ENCODE results near the gene SPOCK2. TPM values are rescaled to one million over a fixed set of nuclear protein-coding genes. Genes with fewer than 3 reads are reported as not detected.

SPOCK2 gene
- total and polyA plus RNA-seq, 2 donors (not counting 1 experiment from before 2014, with no cell fraction given) = 0.02 to 0.33 TPM

DNA sequence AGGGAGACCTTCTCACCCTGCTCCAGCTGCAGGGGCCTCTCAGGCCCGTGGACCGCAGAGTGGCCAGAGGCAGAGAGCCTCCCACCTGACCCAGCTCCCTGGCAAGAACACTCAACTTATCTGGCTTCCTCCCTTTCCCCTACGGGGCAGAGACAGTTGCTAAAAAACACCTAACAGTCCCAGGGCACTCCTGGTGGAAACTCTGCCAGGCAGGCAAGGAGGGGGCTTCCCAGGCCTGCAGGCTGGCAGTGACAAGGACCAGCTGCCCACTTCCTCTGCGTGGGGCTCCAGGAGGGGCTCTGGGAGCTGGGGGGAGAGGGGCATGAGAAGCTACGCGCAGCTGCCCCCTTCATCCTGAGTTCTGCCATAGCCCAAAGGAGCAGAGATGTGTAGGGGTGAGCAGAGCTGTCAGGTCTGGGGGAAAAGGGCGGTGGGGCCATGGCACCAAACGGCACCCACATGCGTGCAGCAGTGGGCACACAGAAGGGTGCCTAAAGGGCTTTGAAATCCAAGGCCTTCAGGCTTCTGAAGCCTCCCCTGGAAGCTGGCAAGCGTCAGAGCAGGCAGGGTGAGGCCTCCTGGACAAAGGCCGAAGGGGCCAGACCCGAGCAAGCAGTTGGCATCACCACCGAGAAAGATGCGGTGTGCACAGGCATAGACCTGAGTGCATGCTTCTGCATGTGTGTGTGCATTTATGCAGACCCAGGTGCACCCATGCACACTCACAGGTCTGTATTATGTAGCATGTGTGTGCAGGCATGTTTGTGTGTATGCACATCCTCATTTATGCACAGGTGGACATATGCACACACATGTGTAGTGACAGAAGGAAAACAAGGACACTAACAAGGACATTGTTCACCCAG lies 14.4 kb downstream of the SPOCK2 start:
- H3K4me2 ChIP-seq (ENCODE audit: extremely low read depth, insufficient read depth, low read length) = no peak overlapping the region
- H3K27me3 ChIP-seq (ENCODE audit: control insufficient read depth, insufficient read depth, low read length) = no peaks in the 10 kb centered on the region
- H3K4me3 ChIP-seq (replicated peaks in 1 of 4; ENCODE audit: control extremely low read depth in 1 of 4, insufficient read depth in 1 of 4, low read depth in 3 of 4, low read length in 4 of 4) = no peak overlapping the region
- TF ChIP-seq EZH2 (IDR thresholded peaks at IDR 0.05; ENCODE audit: low read length, missing control alignments) = no peak
- TF ChIP-seq, protein P1, sequence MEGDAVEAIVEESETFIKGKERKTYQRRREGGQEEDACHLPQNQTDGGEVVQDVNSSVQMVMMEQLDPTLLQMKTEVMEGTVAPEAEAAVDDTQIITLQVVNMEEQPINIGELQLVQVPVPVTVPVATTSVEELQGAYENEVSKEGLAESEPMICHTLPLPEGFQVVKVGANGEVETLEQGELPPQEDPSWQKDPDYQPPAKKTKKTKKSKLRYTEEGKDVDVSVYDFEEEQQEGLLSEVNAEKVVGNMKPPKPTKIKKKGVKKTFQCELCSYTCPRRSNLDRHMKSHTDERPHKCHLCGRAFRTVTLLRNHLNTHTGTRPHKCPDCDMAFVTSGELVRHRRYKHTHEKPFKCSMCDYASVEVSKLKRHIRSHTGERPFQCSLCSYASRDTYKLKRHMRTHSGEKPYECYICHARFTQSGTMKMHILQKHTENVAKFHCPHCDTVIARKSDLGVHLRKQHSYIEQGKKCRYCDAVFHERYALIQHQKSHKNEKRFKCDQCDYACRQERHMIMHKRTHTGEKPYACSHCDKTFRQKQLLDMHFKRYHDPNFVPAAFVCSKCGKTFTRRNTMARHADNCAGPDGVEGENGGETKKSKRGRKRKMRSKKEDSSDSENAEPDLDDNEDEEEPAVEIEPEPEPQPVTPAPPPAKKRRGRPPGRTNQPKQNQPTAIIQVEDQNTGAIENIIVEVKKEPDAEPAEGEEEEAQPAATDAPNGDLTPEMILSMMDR (conservative IDR thresholded peaks at IDR 0.05 in 1 of 2, IDR thresholded peaks at IDR 0.05 in 1 of 2; ENCODE audit: low read depth in 1 of 2, low read length in 2 of 2) = no peak
- H3K36me3 ChIP-seq (ENCODE audit: control insufficient read depth, insufficient read depth, low read length) = no peaks in the 10 kb centered on the region
- no peaks in the 10 kb centered on the region for H3K9me3 ChIP-seq (ENCODE audit: control insufficient read depth, insufficient read depth, low read depth, low read length)
- H4K20me1 ChIP-seq (ENCODE audit: control insufficient read depth, extremely low read depth, insufficient read depth, low read length) = no peaks in the 10 kb centered on the region
- no peak for DNase-seq (ENCODE audit: low read depth in 2 of 2)
- H3K27ac ChIP-seq (ENCODE audit: insufficient read depth, low read length) = no peak overlapping the region
- no peak overlapping the region for H2AFZ ChIP-seq (ENCODE audit: low read length)
- no peak overlapping the region for H3K9ac ChIP-seq (ENCODE audit: insufficient read depth, low read length)
- H3K79me2 ChIP-seq (ENCODE audit: control insufficient read depth, insufficient read depth, low read length) = no peaks in the 10 kb centered on the region
- H3K4me1 ChIP-seq (ENCODE audit: control insufficient read depth, extremely low read depth, insufficient read depth, low read length) = no peaks in the 10 kb centered on the region

DNA sequence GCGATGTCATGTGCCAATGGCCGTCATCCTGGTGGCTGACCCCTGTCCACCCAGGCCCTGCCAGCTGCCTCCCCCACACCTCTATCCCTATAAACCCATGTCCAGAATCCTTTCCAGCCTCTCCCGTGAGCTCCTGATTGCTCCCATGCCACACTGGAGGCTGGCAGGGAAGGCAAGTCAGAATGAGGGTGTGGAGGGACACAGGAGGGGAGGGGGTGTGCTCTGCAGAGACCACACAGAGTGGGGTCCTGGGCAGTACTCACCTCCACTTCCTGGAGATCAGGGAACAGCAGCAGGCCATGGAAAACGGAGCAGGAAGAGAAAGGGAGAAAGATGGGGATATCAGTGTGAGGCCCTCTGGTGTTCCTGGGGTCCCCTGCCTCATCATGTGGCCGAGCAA lies 15.7 kb downstream of the SPOCK2 start:
- Histone ChIP-seq H3K79me2 (ENCODE audit: control insufficient read depth, insufficient read depth, low read length) (no peaks in the 10 kb centered on the region), H2AFZ (ENCODE audit: low read length) (no peak overlapping the region), H4K20me1 (ENCODE audit: control insufficient read depth, extremely low read depth, insufficient read depth, low read length) (no peaks in the 10 kb centered on the region), H3K27ac (ENCODE audit: insufficient read depth, low read length) (no peak overlapping the region), H3K4me3 (replicated peaks in 1 of 4; ENCODE audit: control extremely low read depth in 1 of 4, insufficient read depth in 1 of 4, low read depth in 3 of 4, low read length in 4 of 4) (no peak overlapping the region), H3K9me3 (ENCODE audit: control insufficient read depth, insufficient read depth, low read depth, low read length) (no peaks in the 10 kb centered on the region), H3K9ac (ENCODE audit: insufficient read depth, low read length) (no peak overlapping the region), H3K27me3 (ENCODE audit: control insufficient read depth, insufficient read depth, low read length) (peaks cover 2% of the 10 kb centered on the region), H3K36me3 (ENCODE audit: control insufficient read depth, insufficient read depth, low read length) (no peaks in the 10 kb centered on the region), H3K4me2 (ENCODE audit: extremely low read depth, insufficient read depth, low read length) (no peak overlapping the region), H3K4me1 (ENCODE audit: control insufficient read depth, extremely low read depth, insufficient read depth, low read length) (no peaks in the 10 kb centered on the region)
- TF ChIP-seq, protein P1 (conservative IDR thresholded peaks at IDR 0.05 in 1 of 2, IDR thresholded peaks at IDR 0.05 in 1 of 2; ENCODE audit: low read depth in 1 of 2, low read length in 2 of 2) = no peak
- TF ChIP-seq EZH2 (IDR thresholded peaks at IDR 0.05; ENCODE audit: low read length, missing control alignments) = no peak
- DNase-seq (ENCODE audit: low read depth in 2 of 2) = no peak

DNA sequence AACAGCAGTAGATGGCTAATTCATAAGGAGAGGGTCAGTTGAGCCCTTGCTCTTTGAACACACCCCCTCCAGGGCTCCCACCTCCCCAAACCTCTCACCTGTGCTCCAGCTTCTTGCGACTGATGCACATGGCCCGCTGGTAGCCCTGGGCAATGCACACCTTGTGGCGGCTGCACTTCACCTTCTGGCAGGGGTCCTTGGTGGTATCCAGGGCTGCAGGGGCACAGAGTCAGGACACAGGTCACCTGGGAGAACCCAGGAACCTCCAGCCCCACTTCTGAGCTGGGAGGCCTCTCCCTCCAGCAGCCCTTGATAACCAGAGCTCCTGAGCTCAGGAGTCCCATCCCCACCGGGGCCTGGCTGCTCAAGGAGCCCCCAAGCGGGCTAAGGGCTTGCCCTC lies 16.3 kb downstream of the SPOCK2 start:
- Histone ChIP-seq H3K27ac (ENCODE audit: insufficient read depth, low read length) (no peak overlapping the region), H3K4me2 (ENCODE audit: extremely low read depth, insufficient read depth, low read length) (no peak overlapping the region), H2AFZ (ENCODE audit: low read length) (no peak overlapping the region), H4K20me1 (ENCODE audit: control insufficient read depth, extremely low read depth, insufficient read depth, low read length) (no peaks in the 10 kb centered on the region), H3K9me3 (ENCODE audit: control insufficient read depth, insufficient read depth, low read depth, low read length) (no peaks in the 10 kb centered on the region), H3K79me2 (ENCODE audit: control insufficient read depth, insufficient read depth, low read length) (no peaks in the 10 kb centered on the region), H3K9ac (ENCODE audit: insufficient read depth, low read length) (no peak overlapping the region), H3K36me3 (ENCODE audit: control insufficient read depth, insufficient read depth, low read length) (no peaks in the 10 kb centered on the region), H3K27me3 (ENCODE audit: control insufficient read depth, insufficient read depth, low read length) (peaks cover 7% of the 10 kb centered on the region), H3K4me1 (ENCODE audit: control insufficient read depth, extremely low read depth, insufficient read depth, low read length) (no peaks in the 10 kb centered on the region), H3K4me3 (replicated peaks in 1 of 4; ENCODE audit: control extremely low read depth in 1 of 4, insufficient read depth in 1 of 4, low read depth in 3 of 4, low read length in 4 of 4) (no peak overlapping the region)
- no peak for DNase-seq (ENCODE audit: low read depth in 2 of 2)
- TF ChIP-seq, protein P1 (conservative IDR thresholded peaks at IDR 0.05 in 1 of 2, IDR thresholded peaks at IDR 0.05 in 1 of 2; ENCODE audit: low read depth in 1 of 2, low read length in 2 of 2) = no peak
- no peak for TF ChIP-seq EZH2 (IDR thresholded peaks at IDR 0.05; ENCODE audit: low read length, missing control alignments)

Data from fibroblast of lung (primary cell).